HTERT RPE-1 (cell line): ENCODE measurements around the gene TMCC1.
"Not testable (repeated sequence)": the region's sequence is repeated elsewhere in the genome, so short reads cannot be mapped to it uniquely, and the experiment has no call there.

ENCODE experiments used
- in situ Hi-C: fragments of 300-500 bp; cut with MboI; formaldehyde crosslinking; loops from 4 replicates; pipeline ENCODE4 v1.14.3; 2020; ENCODE audit warnings: low sequenced_read_pairs

TMCC1 gene

DNA sequence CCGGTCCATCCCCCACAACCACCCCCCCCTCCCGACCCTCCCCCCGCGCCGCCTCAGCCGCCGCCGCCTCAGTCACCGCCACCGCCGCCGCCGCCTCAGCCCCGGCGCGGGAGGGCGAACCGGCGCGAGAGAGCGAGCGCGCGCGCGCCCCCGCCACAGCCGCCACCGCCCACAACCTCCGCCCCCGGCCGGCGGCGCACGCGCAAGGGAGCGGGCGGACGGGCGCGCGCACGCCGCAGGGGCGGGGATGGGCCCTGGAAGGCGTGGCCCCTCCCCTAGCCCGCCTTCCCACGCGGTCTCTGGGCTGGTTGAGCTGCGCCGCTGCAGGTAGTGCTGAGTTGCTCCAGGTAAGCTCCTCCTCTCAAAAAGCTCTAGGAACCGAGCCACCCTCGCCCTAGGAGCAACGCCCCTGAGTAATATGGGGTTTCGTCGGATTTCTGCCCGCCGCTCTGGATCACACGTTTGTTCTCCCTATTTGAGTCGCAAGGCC is at the start of gene TMCC1:
Gene TMCC1 (minus strand): TSS at position 131 of the 490 bp plus-strand sequence.
- in situ Hi-C loops = no loop called here

- in situ Hi-C loops = no loop called here
These were observed 49.5 kb upstream of the TMCC1 start for GRCh38 chr3:129943020-129943419.

DNA sequence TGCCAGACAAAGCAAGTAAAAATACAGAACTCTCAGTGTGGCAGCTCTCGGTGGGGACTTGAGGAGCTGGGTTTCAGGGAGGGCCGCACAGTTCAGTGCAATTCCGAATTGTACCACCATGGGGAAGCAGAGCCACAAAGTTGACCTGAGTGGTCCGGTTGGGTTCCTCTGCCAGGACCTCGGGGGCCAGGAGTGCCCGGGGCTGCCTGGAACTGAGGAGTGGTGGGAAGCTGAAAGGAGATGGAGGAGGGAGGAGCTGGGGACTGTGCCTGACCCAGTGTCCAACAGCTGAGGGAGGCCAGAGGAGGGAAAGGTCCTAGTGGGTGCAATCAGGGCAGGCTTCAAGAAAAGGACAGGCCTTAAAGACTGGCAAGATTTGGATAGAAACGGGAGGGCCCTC is 48.8 kb upstream of the TMCC1 start:
- in situ Hi-C loops = no loop called here

- in situ Hi-C loops = no loop called here
These were observed 46.6 kb upstream of the TMCC1 start for GRCh38 chr3:129940086-129940485.

DNA sequence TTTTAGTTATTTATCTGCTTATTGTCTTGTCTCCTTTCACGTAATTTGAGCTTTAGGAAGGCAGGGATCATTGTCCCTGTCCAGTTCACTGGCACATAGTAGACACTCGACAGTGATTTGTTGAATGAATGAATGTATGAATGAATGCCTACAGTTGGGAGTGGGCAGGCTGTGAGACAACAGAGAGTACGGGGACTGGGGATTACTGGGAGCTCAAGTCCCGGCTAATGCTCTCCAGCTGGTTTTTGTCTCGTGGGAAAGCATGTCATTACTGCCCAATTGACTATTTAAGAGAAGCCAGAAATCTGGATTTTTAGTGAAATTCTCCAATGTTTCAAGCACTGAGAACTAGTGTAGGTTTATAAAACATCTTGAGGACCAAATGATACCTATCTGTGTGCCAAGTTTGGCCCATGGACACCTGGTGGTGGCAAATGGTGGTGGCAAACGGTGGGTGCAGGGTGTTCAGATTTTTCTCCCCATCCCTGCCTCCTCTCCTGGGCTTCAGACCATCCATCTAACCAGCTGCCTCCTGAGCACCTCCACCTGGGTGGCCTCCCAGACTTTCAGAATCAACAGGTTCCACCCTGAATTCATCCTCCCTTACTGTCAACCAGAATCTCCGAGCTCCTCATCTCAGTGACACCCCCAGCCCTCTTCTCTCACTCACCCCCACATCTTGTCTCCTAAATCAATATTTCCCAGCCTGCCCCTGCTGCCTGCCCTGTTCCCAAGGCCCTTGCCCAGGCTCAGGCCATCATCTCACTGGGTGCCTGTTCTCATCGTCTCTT is 44.8 kb upstream of the TMCC1 start:
- in situ Hi-C loops = no loop called here

GRCh38 chr3:129937717-129938116 is 44.2 kb upstream of the TMCC1 start:
- in situ Hi-C loops = no loop called here

DNA sequence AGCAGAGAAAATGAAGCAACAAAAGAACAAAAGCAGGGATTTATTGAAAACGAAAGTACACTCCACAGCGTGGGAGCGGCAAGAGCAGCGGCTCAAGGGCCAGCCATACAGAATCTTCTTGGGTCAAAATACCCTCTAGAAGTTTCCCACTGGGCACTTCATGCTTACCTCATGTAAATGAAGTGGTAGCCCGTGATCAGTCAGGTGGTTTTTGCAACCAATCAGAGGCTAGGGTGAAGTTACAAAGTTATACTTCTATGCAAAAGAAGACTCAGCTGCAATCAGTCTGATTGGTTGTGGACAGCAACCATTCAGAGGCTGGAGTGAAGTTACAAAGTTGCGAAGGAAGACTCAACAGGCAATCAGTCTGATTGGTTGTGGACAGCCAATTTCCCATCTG is 43.2 kb upstream of the TMCC1 start:
- in situ Hi-C loops = no loop called here

GRCh38 chr3:129934234-129935123 is 41.0 kb upstream of the TMCC1 start:
- in situ Hi-C loops = no loop called here

- in situ Hi-C loops = no loop called here
These were observed 40.0 kb upstream of the TMCC1 start for GRCh38 chr3:129933471-129933870.

DNA sequence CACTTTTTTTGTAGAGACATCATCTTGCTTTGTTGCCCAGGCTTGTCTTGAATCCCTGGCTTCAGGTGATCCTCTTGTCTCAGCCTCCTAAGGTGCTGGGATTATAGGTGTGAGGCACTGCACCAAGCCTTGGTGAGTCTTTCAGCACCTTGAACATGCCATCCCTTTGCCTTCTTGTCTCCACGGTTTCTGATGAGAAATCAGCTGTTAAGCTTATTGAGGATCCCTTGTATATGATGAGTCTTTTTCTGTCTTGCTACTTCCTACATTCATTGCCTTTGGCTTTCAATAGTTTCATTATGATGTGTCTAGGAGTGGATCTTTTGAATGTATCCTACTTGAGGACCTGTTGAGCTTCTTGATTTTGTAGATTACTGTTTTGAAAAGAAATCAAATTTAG is 35.9 kb upstream of the TMCC1 start:
- in situ Hi-C loops = no loop called here

GRCh38 chr3:129927072-129927471 is 33.6 kb upstream of the TMCC1 start:
- in situ Hi-C loops = no loop called here

DNA sequence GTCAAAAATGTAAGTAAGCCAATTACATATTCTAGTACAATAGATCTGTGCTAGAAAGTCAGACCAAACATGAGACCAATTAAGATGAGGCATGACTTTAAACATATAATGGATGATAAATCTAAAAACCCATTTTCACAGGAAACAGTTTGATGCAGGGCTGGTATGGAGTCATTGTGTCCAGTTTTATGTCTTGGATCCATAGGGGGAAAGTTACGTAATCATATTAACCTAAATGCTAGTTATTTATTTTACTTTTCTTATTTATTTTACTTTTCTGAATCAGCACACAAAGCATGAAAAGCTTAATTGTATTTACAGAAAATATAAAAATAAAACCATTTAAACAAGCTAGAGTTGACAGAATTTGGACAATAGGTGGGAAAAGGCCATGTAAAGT is 26.3 kb upstream of the TMCC1 start:
- in situ Hi-C loops = no loop called here

GRCh38 chr3:129919357-129919756 is 25.8 kb upstream of the TMCC1 start:
- in situ Hi-C loops = no loop called here

- in situ Hi-C loops = no loop called here
These were observed 24.9 kb upstream of the TMCC1 start for GRCh38 chr3:129918461-129918860.

GRCh38 chr3:129917423-129918007 is 24.0 kb upstream of the TMCC1 start:
- in situ Hi-C loops = no loop called here

GRCh38 chr3:129913618-129914017 is 20.1 kb upstream of the TMCC1 start:
- in situ Hi-C loops = no loop called here

GRCh38 chr3:129911261-129911861 is 17.9 kb upstream of the TMCC1 start:
- in situ Hi-C loops = no loop called here

DNA sequence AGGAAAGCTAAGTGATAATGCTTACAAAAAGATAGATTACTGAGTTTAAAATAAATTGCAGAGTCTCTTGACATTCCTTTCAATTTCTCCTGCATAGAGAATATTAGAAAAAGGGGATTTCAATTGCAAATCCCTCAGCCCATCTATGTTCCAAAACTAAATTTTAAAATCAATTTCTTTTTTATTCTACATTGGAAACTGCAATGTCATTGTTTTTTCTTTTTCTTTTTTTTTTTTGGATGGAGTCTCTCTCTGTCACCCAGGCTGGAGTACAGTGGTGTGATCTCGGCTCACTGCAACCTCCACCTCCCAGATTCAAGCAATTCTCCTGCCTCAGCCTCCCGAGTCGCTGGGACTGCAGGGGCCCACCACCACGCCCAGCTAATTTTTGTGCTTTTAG is 15.7 kb upstream of the TMCC1 start:
- in situ Hi-C loops = not testable (repeated sequence)

- in situ Hi-C loops = no loop called here
These were observed 14.9 kb upstream of the TMCC1 start for GRCh38 chr3:129908417-129908816.

GRCh38 chr3:129901272-129901671 is 7.8 kb upstream of the TMCC1 start:
- in situ Hi-C loops = not testable (repeated sequence)

DNA sequence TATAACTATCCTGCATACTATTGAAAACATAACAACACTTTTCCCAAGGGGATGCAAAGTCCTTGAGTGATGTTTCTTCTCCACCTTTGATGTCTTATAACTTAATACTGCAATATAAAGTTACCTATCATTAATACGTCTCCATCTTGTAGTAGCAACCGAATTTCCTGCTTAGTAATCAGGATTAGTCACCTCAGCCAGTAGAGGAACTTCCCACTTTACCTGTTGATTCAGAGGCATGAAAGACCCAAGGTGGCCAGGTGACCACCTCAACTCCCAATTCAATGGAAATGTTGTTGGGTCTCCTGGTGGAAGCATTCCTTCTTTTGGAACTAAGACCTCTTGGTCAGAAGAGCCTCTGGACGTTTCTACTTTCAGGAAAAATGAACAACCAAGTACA is 3.5 kb upstream of the TMCC1 start:
- in situ Hi-C loops = no loop called here
